GM11168 (cell line): Measurements from ENCODE around the gene UBLCP1.
"Not testable (repeated sequence)": the region's sequence is repeated elsewhere in the genome, so short reads cannot be mapped to it uniquely, and the experiment has no call there.

Experiments
- in situ Hi-C: fragments of 300-500 bp; cut with MboI; formaldehyde crosslinking; loops from one replicate; pipeline ENCODE4 v1.12.0; 2022; ENCODE audit warnings: low sequenced_read_pairs; ENCODE audit not compliant: unreplicated experiment

Gene UBLCP1

GRCh38 chr5:159244890-159245289 lies 18.2 kb upstream of the UBLCP1 start:
- in situ Hi-C loops, result no loop called here

GRCh38 chr5:159249158-159249557 lies 13.9 kb upstream of the UBLCP1 start:
- in situ Hi-C loops, result no loop called here

GRCh38 chr5:159252195-159252594 lies 10.9 kb upstream of the UBLCP1 start:
- in situ Hi-C loops, result no loop called here

GRCh38 chr5:159257007-159257406 lies 6.1 kb upstream of the UBLCP1 start:
- in situ Hi-C loops, result no loop called here

GRCh38 chr5:159257629-159258283 lies 5.3 kb upstream of the UBLCP1 start:
- in situ Hi-C loops, result no loop called here

- in situ Hi-C loops, result no loop called here
These were observed 4.7 kb upstream of the UBLCP1 start for GRCh38 chr5:159258361-159258760.

GRCh38 chr5:159260212-159260611 lies 2.9 kb upstream of the UBLCP1 start:
- in situ Hi-C loops, result not testable (repeated sequence)

- in situ Hi-C loops, result no loop called here
These were observed 625 bp upstream of the UBLCP1 start for GRCh38 chr5:159262472-159262858.

GRCh38 chr5:159263569-159263905 lies 447 bp downstream of the UBLCP1 start:
- in situ Hi-C loops, result no loop called here

- in situ Hi-C loops, result not testable (repeated sequence)
These were observed 3.7 kb downstream of the UBLCP1 start for GRCh38 chr5:159266764-159267163.

- in situ Hi-C loops, result no loop called here
These were observed 6.6 kb downstream of the UBLCP1 start for GRCh38 chr5:159269723-159270122.

- in situ Hi-C loops, result no loop called here
These were observed 10.8 kb downstream of the UBLCP1 start for GRCh38 chr5:159273923-159274322.

- in situ Hi-C loops, result no loop called here
These were observed 11.6 kb downstream of the UBLCP1 start for GRCh38 chr5:159274676-159275075.

GRCh38 chr5:159286420-159287035 lies 23.4 kb downstream of the UBLCP1 start:
- in situ Hi-C loops, result no loop called here

- in situ Hi-C loops, result no loop called here
These were observed 27.7 kb downstream of the UBLCP1 start for GRCh38 chr5:159290741-159291140.

- in situ Hi-C loops, result no loop called here
These were observed 31.8 kb downstream of the UBLCP1 start for GRCh38 chr5:159294921-159295320.

- in situ Hi-C loops, result not testable (repeated sequence)
These were observed 34.2 kb downstream of the UBLCP1 start for GRCh38 chr5:159297300-159297699.

GRCh38 chr5:159301466-159301865 lies 38.4 kb downstream of the UBLCP1 start:
- in situ Hi-C loops, result no loop called here

GRCh38 chr5:159301929-159302860 lies 39.1 kb downstream of the UBLCP1 start:
- in situ Hi-C loops, result not testable (repeated sequence)

GRCh38 chr5:159303286-159303685 lies 40.2 kb downstream of the UBLCP1 start:
- in situ Hi-C loops, result no loop called here

- in situ Hi-C loops, result no loop called here
These were observed 42.0 kb downstream of the UBLCP1 start for GRCh38 chr5:159304961-159305595.
